Astrocyte (in vitro differentiated cells and primary cell): ENCODE data around the gene TMEM74B. TPM values are rescaled to one million over a fixed set of nuclear protein-coding genes. Genes with fewer than 3 reads are reported as not detected.

Experiments
- DNase-seq: peaks from one replicate; pipeline ENCODE4 v3.0.0-alpha.2; 2010; ENCODE audit warnings: low read depth
- FAIRE-seq: peaks from 2 replicates; lab custom pipeline; 2011; peaks lifted over from hg19 to GRCh38; lab: Jason Lieb, UNC
- H2AFZ ChIP-seq: 2 replicates; pipeline ENCODE4 v1.6.0; 2012; ENCODE audit warnings: low read depth, low read length, inconsistent platforms
- H3K27ac ChIP-seq: 2 replicates; pipeline ENCODE4 v1.5.1; 2011; ENCODE audit warnings: low read depth, low read length, inconsistent platforms
- H3K27me3 ChIP-seq: 2 replicates; pipeline ENCODE4 v1.6.0; 2011; ENCODE audit warnings: low read length, inconsistent platforms; ENCODE audit not compliant: insufficient read depth
- H3K36me3 ChIP-seq: 2 replicates; pipeline ENCODE4 v1.5.1; 2011; ENCODE audit warnings: low read length, inconsistent platforms; ENCODE audit not compliant: insufficient read depth
- H3K4me1 ChIP-seq: 2 replicates; pipeline ENCODE4 v1.5.1; 2011; ENCODE audit warnings: low read length, inconsistent platforms; ENCODE audit not compliant: insufficient read depth
- H3K4me2 ChIP-seq: 2 replicates; pipeline ENCODE4 v1.6.0; 2012; ENCODE audit warnings: low read length, inconsistent platforms
- H3K4me3 ChIP-seq: 2 replicates; pipeline ENCODE4 v1.5.1; 2011; ENCODE audit warnings: low read depth, mild to moderate bottlenecking, low read length, inconsistent platforms; ENCODE audit not compliant: insufficient read depth
- H3K79me2 ChIP-seq: 2 replicates; pipeline ENCODE4 v1.6.0; 2012; ENCODE audit warnings: mild to moderate bottlenecking, low read length, inconsistent platforms; ENCODE audit not compliant: insufficient read depth
- H3K9ac ChIP-seq: 2 replicates; pipeline ENCODE4 v1.6.0; 2012; ENCODE audit warnings: mild to moderate bottlenecking, low read length, inconsistent platforms
- H3K9me3 ChIP-seq: 2 replicates; pipeline ENCODE4 v1.5.1; 2012; ENCODE audit warnings: low read depth, mild to moderate bottlenecking, low read length, inconsistent platforms; ENCODE audit not compliant: insufficient read depth
- H4K20me1 ChIP-seq: 2 replicates; pipeline ENCODE4 v1.6.0; 2012; ENCODE audit warnings: low read length, inconsistent platforms; ENCODE audit not compliant: insufficient read depth
- H3K27ac Mint-ChIP-seq: one replicate; pipeline ENCODE4 v1.8.0; 2021; ENCODE audit warnings: mild to moderate bottlenecking, mixed read lengths; ENCODE audit not compliant: unreplicated experiment
- H3K27me3 Mint-ChIP-seq: one replicate; pipeline ENCODE4 v1.8.0; 2021; ENCODE audit warnings: low read depth, mixed read lengths; ENCODE audit not compliant: unreplicated experiment
- H3K36me3 Mint-ChIP-seq: one replicate; pipeline ENCODE4 v1.8.0; 2021; ENCODE audit warnings: low read depth, mixed read lengths; ENCODE audit not compliant: unreplicated experiment
- H3K4me1 Mint-ChIP-seq: one replicate; pipeline ENCODE4 v1.8.0; 2021; ENCODE audit warnings: low read depth, mixed read lengths; ENCODE audit not compliant: unreplicated experiment
- H3K4me3 Mint-ChIP-seq: one replicate; pipeline ENCODE4 v1.8.0; 2021; ENCODE audit warnings: mild to moderate bottlenecking, moderate library complexity, mixed read lengths; ENCODE audit not compliant: unreplicated experiment
- H3K9me3 Mint-ChIP-seq: one replicate; pipeline ENCODE4 v1.8.0; 2021; ENCODE audit warnings: mild to moderate bottlenecking, mixed read lengths; ENCODE audit not compliant: unreplicated experiment
- CTCF ChIP-seq: IDR thresholded peaks from 2 replicates; pipeline ENCODE4 v1.5.1; 2011; ENCODE audit warnings: low read depth, mild to moderate bottlenecking, inconsistent platforms, low read length, moderate library complexity; ENCODE audit not compliant: insufficient read depth
- EZH2 ChIP-seq: IDR thresholded peaks from 2 replicates; pipeline ENCODE4 v1.6.1; 2012; ENCODE audit warnings: mild to moderate bottlenecking, low read length, inconsistent platforms; ENCODE audit not compliant: insufficient read depth
- total RNA-seq: library from RNA; stranded (reverse); gene quantifications from 2 replicates; pipeline ENCODE4 v1.2.1, GENCODE V29; 2021

Gene TMEM74B
- total RNA-seq, 1 donor from 2014 or later = 2.1 TPM

GRCh38 chr20:1131354-1131753 lies 53.4 kb downstream of the TMEM74B start:
- H3K79me2 ChIP-seq = peaks cover 49% of the 10 kb centered on the region
- H3K27ac ChIP-seq = no peak overlapping the region
- Mint-ChIP-seq H3K36me3 (peaks cover 26% of the 10 kb centered on the region), H3K27me3 (no peaks in the 10 kb centered on the region), H3K4me1 (no peaks in the 10 kb centered on the region), H3K27ac (no peak overlapping the region), H3K4me3 (no peak overlapping the region), H3K9me3 (no peaks in the 10 kb centered on the region)
- DNase-seq (no peak), FAIRE-seq (no peak)
- H3K4me3 ChIP-seq = no peak overlapping the region
- H4K20me1 ChIP-seq = peaks cover 54% of the 10 kb centered on the region
- no peaks in the 10 kb centered on the region for H3K9me3 ChIP-seq
- H2AFZ ChIP-seq = no peak overlapping the region
- H3K36me3 ChIP-seq = peaks cover 34% of the 10 kb centered on the region
- H3K9ac ChIP-seq = no peak overlapping the region
- H3K27me3 ChIP-seq = no peaks in the 10 kb centered on the region
- H3K4me2 ChIP-seq = no peak overlapping the region
- TF ChIP-seq CTCF (no peak), EZH2 (no peak)
- no peaks in the 10 kb centered on the region for H3K4me1 ChIP-seq

GRCh38 chr20:1130847-1131246 lies 53.9 kb downstream of the TMEM74B start:
- H3K79me2 ChIP-seq = peaks cover 49% of the 10 kb centered on the region
- no peak overlapping the region for H3K27ac ChIP-seq
- DNase-seq (no peak), FAIRE-seq (no peak)
- Mint-ChIP-seq H3K27ac (no peak overlapping the region), H3K4me3 (no peak overlapping the region), H3K4me1 (no peaks in the 10 kb centered on the region), H3K27me3 (no peaks in the 10 kb centered on the region), H3K9me3 (no peaks in the 10 kb centered on the region), H3K36me3 (peaks cover 26% of the 10 kb centered on the region)
- no peak overlapping the region for H3K4me2 ChIP-seq
- H2AFZ ChIP-seq = no peak overlapping the region
- no peak overlapping the region for H3K9ac ChIP-seq
- H4K20me1 ChIP-seq = peaks cover 51% of the 10 kb centered on the region
- no peak overlapping the region for H3K4me3 ChIP-seq
- H3K9me3 ChIP-seq = no peaks in the 10 kb centered on the region
- H3K4me1 ChIP-seq = no peaks in the 10 kb centered on the region
- H3K27me3 ChIP-seq = no peaks in the 10 kb centered on the region
- peaks cover 30% of the 10 kb centered on the region for H3K36me3 ChIP-seq
- TF ChIP-seq EZH2 = no peak
- TF ChIP-seq CTCF = no peak

Other genes with a start within 250 kb of the TMEM74B start
- gene RSPO4, start 182.7 kb downstream of the TMEM74B start, total RNA-seq = 0.34 and 0.99 TPM in 2 replicates
- gene PSMF1, start 66.4 kb downstream of the TMEM74B start, total RNA-seq = 133 and 139 TPM in 2 replicates
- gene C20orf202, start 18.5 kb upstream of the TMEM74B start, total RNA-seq = not detected in 2 replicates
- gene RAD21L1, start 41.1 kb upstream of the TMEM74B start, total RNA-seq = 0.34 TPM in 1 of 2 replicates, not detected in the other
- 7.8 and 7.9 TPM in 2 replicates for gene SNPH, start 81.3 kb upstream of the TMEM74B start, total RNA-seq
- gene SDCBP2, start 144.2 kb upstream of the TMEM74B start, total RNA-seq = 4.6 and 4.8 TPM in 2 replicates
- gene FKBP1A, start 208.1 kb upstream of the TMEM74B start, total RNA-seq = 360 and 379 TPM in 2 replicates